Fibroblast of lung (primary cell): Measurements from ENCODE around the gene GNG7.

ENCODE experiments used
- CTCF ChIP-seq, 2 donors: IDR thresholded peaks in 1 of 2; conservative IDR thresholded peaks in 1 of 2; 1 replicate in 1 of 2; 2 replicates in 1 of 2; pipeline ENCODE4 v1.5.1; 2011 to 2012; ENCODE audit warnings: low read length in 2 of 2, control low read depth in 1 of 2, inconsistent platforms in 1 of 2, low read depth in 1 of 2, mild to moderate bottlenecking in 1 of 2
- EZH2 ChIP-seq: IDR thresholded peaks from 2 replicates; pipeline ENCODE4 v1.5.1; 2012; ENCODE audit warnings: low read length, control low read depth, mild to moderate bottlenecking; ENCODE audit errors: missing control alignments

GRCh38 chr19:2641332-2641698, 61.2 kb downstream of the GNG7 start:
- no peak for TF ChIP-seq EZH2
- no peak for TF ChIP-seq CTCF (conservative IDR thresholded peaks at IDR 0.05 in 1 of 2, IDR thresholded peaks at IDR 0.05 in 1 of 2; ENCODE audit: low read depth in 1 of 2, low read length in 2 of 2)
